Activated gamma-delta T cell treated with anti-CD3 and anti-CD28 coated beads, Interleukin-2, amount 50 U/mL, for 16 hours (primary cell): ENCODE measurements around the gene C9orf57.
"Not testable (repeated sequence)": the region's sequence is repeated elsewhere in the genome, so short reads cannot be mapped to it uniquely, and the experiment has no call there.

ENCODE experiments used
- DNase-seq: peaks from one replicate; pipeline ENCODE4 v3.0.0-alpha.2; 2020; ENCODE audit warnings: low read depth

Gene C9orf57

GRCh38 chr9:72023596-72023995 lies 36.8 kb downstream of the C9orf57 start:
- no peak for DNase-seq

GRCh38 chr9:72022841-72023240 lies 37.6 kb downstream of the C9orf57 start:
- no peak for DNase-seq

- DNase-seq = no peak
These were observed 47.1 kb downstream of the C9orf57 start for GRCh38 chr9:72013292-72013760.

- no peak for DNase-seq
These were observed 47.8 kb downstream of the C9orf57 start for GRCh38 chr9:72012646-72013045.

GRCh38 chr9:72007726-72008125 lies 52.7 kb downstream of the C9orf57 start:
- not testable (repeated sequence) for DNase-seq

GRCh38 chr9:72006501-72006900 lies 53.9 kb downstream of the C9orf57 start:
- no peak for DNase-seq

- no peak for DNase-seq
These were observed 55.0 kb downstream of the C9orf57 start for GRCh38 chr9:72005451-72005850.
